K562 (cell line): ENCODE measurements around the gene DHDDS. TPM values are rescaled to one million over a fixed set of nuclear protein-coding genes. Genes with fewer than 3 reads are reported as not detected.

Source experiments
- ATAC-seq: fragments of 200-7000 bp; cut with Tn5 transposase; 3 replicates; pipeline ENCODE4 v1.9.1; 2020; ENCODE audit warnings: moderate library complexity
- BruUV-seq: library from RNA; stranded (reverse); fragments of 400-500 nt; replicated peaks from 2 replicates; lab custom pipeline; 2021; lab: Mats Ljungman, UMichigan
- CTCF ChIA-PET: fragments of 300-600 bp; formaldehyde crosslinking; extraction: SDS; loops from one replicate; lab custom pipeline; 2021; ENCODE audit warnings: low intra/inter-chr PET ratio; lab: Yijun Ruan, JAX
- POLR2A ChIA-PET: fragments of 300-600, 350-650 bp; sonication (Branson Sonifier 250); formaldehyde crosslinking; extraction: SDS; loops from one replicate; lab custom pipeline; 2021; ENCODE audit warnings: antibody characterized with exemption, inconsistent platforms; lab: Yijun Ruan, JAX
- DNase-seq, 4 experiments: peaks; one replicate each; pipeline versions ENCODE4 v3.0.0 to v3.0.0-alpha.2; 2011 to 2018; ENCODE audit warnings: low spot score in 3 of 4, mixed read lengths in 3 of 4; ENCODE audit errors: extremely low read depth in 1 of 4
- FAIRE-seq: peaks from 2 replicates; lab custom pipeline; 2011; peaks lifted over from hg19 to GRCh38; lab: Jason Lieb, UNC
- H2AFZ ChIP-seq: 2 replicates; pipeline ENCODE4 v1.6.0; 2011; ENCODE audit warnings: low read depth, low read length, control low read depth, inconsistent platforms
- H3K27ac ChIP-seq: fragments of 200-600 bp; 3 replicates; pipeline ENCODE4 v1.8.0; 2011; ENCODE audit warnings: low read depth, mild to moderate bottlenecking, control low read depth, inconsistent platforms, low read length, moderate library complexity, mixed read lengths; ENCODE audit errors: extremely low read depth
- H3K27me3 ChIP-seq, 2 experiments: fragments of 300-600 bp in 1 of 2; 2 replicates in 1 of 2; 3 replicates in 1 of 2; pipeline versions ENCODE4 v1.6.0 to v1.8.0; 2011; ENCODE audit warnings: inconsistent platforms in 2 of 2, low read length in 2 of 2, mild to moderate bottlenecking in 1 of 2, mixed read lengths in 1 of 2, moderate library complexity in 1 of 2; ENCODE audit not compliant: control insufficient read depth in 2 of 2, insufficient read depth in 2 of 2
- H3K36me3 ChIP-seq: fragments of 300-600 bp; 3 replicates; pipeline ENCODE4 v1.8.0; 2011; ENCODE audit warnings: mild to moderate bottlenecking, low read length, inconsistent platforms; ENCODE audit not compliant: control insufficient read depth, insufficient read depth
- H3K4me1 ChIP-seq, 2 experiments: fragments of 200-600 bp in 1 of 2; replicated peaks in 1 of 2; 2 replicates in 1 of 2; 3 replicates in 1 of 2; pipeline versions ENCODE4 v1.5.1 to v1.8.0; 2011; ENCODE audit warnings: inconsistent platforms in 2 of 2, low read length in 2 of 2, mild to moderate bottlenecking in 1 of 2, mixed read lengths in 1 of 2, moderate library complexity in 1 of 2; ENCODE audit not compliant: control insufficient read depth in 2 of 2, insufficient read depth in 2 of 2
- H3K4me2 ChIP-seq: 2 replicates; pipeline ENCODE4 v1.6.1; 2011; ENCODE audit warnings: low read length, control low read depth, inconsistent platforms, mixed read lengths; ENCODE audit not compliant: insufficient read depth
- H3K4me3 ChIP-seq: fragments of 200-600 bp; sonication (generic), shearing (Covaris generic); 2 replicates; pipeline ENCODE4 v1.5.1; 2016; ENCODE audit warnings: control low read depth, inconsistent platforms
- H3K79me2 ChIP-seq: fragments of 200-600 bp; 3 replicates; pipeline ENCODE4 v1.8.0; 2011; ENCODE audit warnings: low read length, inconsistent platforms; ENCODE audit not compliant: control insufficient read depth, insufficient read depth
- H3K9ac ChIP-seq, 2 experiments: 2 replicates each; pipeline versions ENCODE4 v1.6.0 to v1.6.1; 2011; ENCODE audit warnings: low read depth in 2 of 2, low read length in 2 of 2, control low read depth in 1 of 2, inconsistent platforms in 1 of 2, mild to moderate bottlenecking in 1 of 2, mixed read lengths in 1 of 2; ENCODE audit not compliant: insufficient read depth in 1 of 2
- H3K9me1 ChIP-seq: one replicate; pipeline ENCODE4 v1.6.0; 2011; ENCODE audit warnings: inconsistent platforms, mild to moderate bottlenecking, low read length, moderate library complexity; ENCODE audit not compliant: control insufficient read depth, insufficient read depth
- H3K9me3 ChIP-seq: replicated peaks from 2 replicates; pipeline ENCODE4 v1.5.1; 2011; ENCODE audit warnings: low read depth, low read length, inconsistent platforms; ENCODE audit not compliant: control insufficient read depth, insufficient read depth
- H4K20me1 ChIP-seq: replicated peaks from 2 replicates; pipeline ENCODE4 v1.6.1; 2011; ENCODE audit warnings: low read length, inconsistent platforms, mixed read lengths; ENCODE audit not compliant: control insufficient read depth, insufficient read depth
- MAZ ChIP-seq, 2 experiments: fragments of 450-650 bp in 1 of 2; sonication (generic) in 1 of 2; formaldehyde crosslinking; IDR thresholded peaks in 1 of 2; conservative IDR thresholded peaks in 1 of 2; 2 replicates each; pipeline versions ENCODE4 v1.4.0 to v1.5.0; 2020; ENCODE audit warnings: mild to moderate bottlenecking in 1 of 2, missing genetic modification reagents in 1 of 2
- NR2C2 ChIP-seq, 2 experiments: fragments of 200-800 bp in 1 of 2; sonication (Bioruptor generic) in 1 of 2; sonication (generic) in 1 of 2; formaldehyde crosslinking in 1 of 2; IDR thresholded peaks; 2 replicates each; pipeline versions ENCODE4 v1.6.1 to v1.8.0; 2016 to 2022; ENCODE audit warnings: mild to moderate bottlenecking in 1 of 2, missing compliant biosample characterization in 1 of 2, missing genetic modification characterization in 1 of 2, missing genetic modification reagents in 1 of 2
- RAD21 ChIP-seq, 2 experiments: fragments of 250-450 bp in 1 of 2; fragments of 450-650 bp in 1 of 2; sonication (Bioruptor Pico) in 1 of 2; formaldehyde crosslinking in 1 of 2; IDR thresholded peaks in 1 of 2; conservative IDR thresholded peaks in 1 of 2; 2 replicates each; pipeline versions ENCODE4 v1.4.0 to v1.8.0; 2020 to 2022; ENCODE audit warnings: mild to moderate bottlenecking in 2 of 2, moderate library complexity in 1 of 2
- RB1 ChIP-seq: fragments of 450-650 bp; IDR thresholded peaks from 2 replicates; pipeline ENCODE4 v1.6.1; 2017; ENCODE audit warnings: low read depth, mild to moderate bottlenecking
- SMC3 ChIP-seq: conservative IDR thresholded peaks from 2 replicates; pipeline ENCODE4 v1.6.1; 2011; ENCODE audit warnings: low read depth, low read length, improper control_type of control experiment; ENCODE audit not compliant: insufficient read depth
- XRCC5 ChIP-seq: fragments of 200-400 bp; formaldehyde crosslinking; IDR thresholded peaks from 2 replicates; pipeline ENCODE4 v1.6.1; 2017; ENCODE audit warnings: low read depth, mild to moderate bottlenecking, low read length
- WGBS: fragments of 100-300 bp; shearing (Covaris generic); methylation state at CpG from one replicate; pipeline ENCODE4 v1.1.6; 2016; ENCODE audit warnings: low coverage, mixed read lengths; ENCODE audit not compliant: insufficient coverage; ENCODE audit errors: missing lambda C conversion rate; 5-methylcytosine and 5-hydroxymethylcytosine counted together
- in situ Hi-C: fragments of 300-500 bp; cut with MboI; formaldehyde crosslinking; loops from 4 replicates; pipeline ENCODE4 v1.15.0; 2018; ENCODE audit warnings: inconsistent platforms, mixed read lengths
- intact Hi-C: fragments of 100-400 bp; cut with micrococcal nuclease; formaldehyde crosslinking; loops from 2 replicates; pipeline ENCODE4 v1.14.2; 2022
- polyA plus RNA-seq, 8 experiments: library from polyadenylated mRNA; depleted of rRNA in 4 of 8; stranded (reverse) in 5 of 8; unstranded in 3 of 8; fragments of >200 nt; fragmentation: Nextera tagmentation in 2 of 8; fragmentation: Illumina TruSeq in 1 of 8; extraction: Ambion mirVana in 2 of 8; extraction: Trizol in 1 of 8; gene quantifications; 2 replicates each; pipeline versions ENCODE4 v1.2.1 to v1.2.3, GENCODE V29; 2011 to 2014; ENCODE audit warnings: inconsistent platforms in 1 of 8, missing spikeins in 1 of 8
- total RNA-seq, 7 experiments: library from RNA; depleted of rRNA in 6 of 7; stranded (reverse); fragments of >200 nt in 6 of 7; fragmentation: Illumina TruSeq in 2 of 7; extraction: Trizol in 2 of 7; gene quantifications; 2 replicates each; pipeline versions ENCODE4 v1.2.1 to v1.2.3, GENCODE V29; 2011 to 2021; ENCODE audit warnings: low replicate concordance in 1 of 7
- TF ChIP-seq, protein P1 (sequence below): fragments of 150-350 bp; conservative IDR thresholded peaks from 2 replicates; pipeline ENCODE4 v1.6.1; 2014; ENCODE audit warnings: low read length
- TF ChIP-seq, protein P2 (sequence below), 2 experiments: fragments of 450-650 bp; formaldehyde crosslinking in 1 of 2; IDR thresholded peaks; 2 replicates each; pipeline versions ENCODE4 v1.4.0 to v1.6.1; 2014 to 2020; ENCODE audit warnings: mild to moderate bottlenecking in 2 of 2, borderline replicate concordance in 1 of 2, low read depth in 1 of 2

Gene DHDDS
- total and polyA plus RNA-seq, 9 of the 15 experiments (the other 6 are each of a cell fraction or from before 2014, with no cell fraction given): 33.3 to 55.0 (median 44.3) TPM

DNA sequence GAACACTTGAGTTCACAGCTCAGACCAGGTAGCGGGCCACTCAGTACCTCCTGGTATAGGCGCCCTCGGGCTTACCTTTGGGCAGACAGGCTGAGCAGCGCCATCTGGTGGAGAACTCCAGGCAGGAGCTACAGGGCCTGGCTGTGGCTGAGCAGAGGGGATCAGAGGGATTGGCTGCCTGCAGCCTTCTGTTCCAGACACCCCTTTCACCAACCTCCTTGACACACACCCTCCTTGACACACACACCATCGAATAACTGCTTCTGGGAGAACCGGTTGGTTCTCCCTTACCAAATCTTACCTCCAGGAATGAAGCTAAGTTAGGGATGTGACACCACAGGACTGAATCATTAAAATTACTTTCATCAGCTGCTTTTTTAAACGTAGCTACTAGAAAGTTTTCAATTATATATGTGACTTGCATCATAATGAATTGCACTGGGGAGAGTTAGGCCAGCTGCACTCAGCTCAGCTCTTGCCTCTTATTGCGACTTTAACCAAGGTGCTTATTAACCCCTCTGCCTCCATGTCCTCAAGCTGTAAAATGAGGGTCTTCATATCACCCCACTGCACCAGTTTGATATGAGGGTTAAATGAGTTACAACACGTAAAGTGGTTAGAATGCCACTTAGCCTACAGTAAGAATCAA is 14.9 kb upstream of the DHDDS start:
- in situ Hi-C loops: no loop called here
- TF ChIP-seq XRCC5 (0 out of 2 replicates have a peak, but pooled peaks have one; percentile 52), SMC3 (peak; percentile 89), NR2C2 (CRISPR knock-in tag; IDR thresholded peaks at IDR 0.05) (0 out of 2 replicates have a peak, but pooled peaks have one; percentile 16), NR2C2 (tag; IDR thresholded peaks at IDR 0.05) (no peak), RB1 (peak; percentile 71; the same call in 1 of the 2 replicates), MAZ (CRISPR knock-in tag; conservative IDR thresholded peaks at IDR 0.05 in 1 of 2, IDR thresholded peaks at IDR 0.05 in 1 of 2) (no peak), RAD21 (CRISPR knock-in tag; conservative IDR thresholded peaks at IDR 0.05 in 1 of 2, IDR thresholded peaks at IDR 0.05 in 1 of 2) (peak; percentile 68 to 87)
- TF ChIP-seq, protein P1, sequence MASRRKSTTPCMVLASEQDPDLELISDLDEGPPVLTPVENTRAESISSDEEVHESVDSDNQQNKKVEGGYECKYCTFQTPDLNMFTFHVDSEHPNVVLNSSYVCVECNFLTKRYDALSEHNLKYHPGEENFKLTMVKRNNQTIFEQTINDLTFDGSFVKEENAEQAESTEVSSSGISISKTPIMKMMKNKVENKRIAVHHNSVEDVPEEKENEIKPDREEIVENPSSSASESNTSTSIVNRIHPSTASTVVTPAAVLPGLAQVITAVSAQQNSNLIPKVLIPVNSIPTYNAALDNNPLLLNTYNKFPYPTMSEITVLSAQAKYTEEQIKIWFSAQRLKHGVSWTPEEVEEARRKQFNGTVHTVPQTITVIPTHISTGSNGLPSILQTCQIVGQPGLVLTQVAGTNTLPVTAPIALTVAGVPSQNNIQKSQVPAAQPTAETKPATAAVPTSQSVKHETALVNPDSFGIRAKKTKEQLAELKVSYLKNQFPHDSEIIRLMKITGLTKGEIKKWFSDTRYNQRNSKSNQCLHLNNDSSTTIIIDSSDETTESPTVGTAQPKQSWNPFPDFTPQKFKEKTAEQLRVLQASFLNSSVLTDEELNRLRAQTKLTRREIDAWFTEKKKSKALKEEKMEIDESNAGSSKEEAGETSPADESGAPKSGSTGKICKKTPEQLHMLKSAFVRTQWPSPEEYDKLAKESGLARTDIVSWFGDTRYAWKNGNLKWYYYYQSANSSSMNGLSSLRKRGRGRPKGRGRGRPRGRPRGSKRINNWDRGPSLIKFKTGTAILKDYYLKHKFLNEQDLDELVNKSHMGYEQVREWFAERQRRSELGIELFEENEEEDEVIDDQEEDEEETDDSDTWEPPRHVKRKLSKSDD: 0 out of 2 replicates have a peak, but pooled peaks have one; percentile 20
- TF ChIP-seq, protein P2, sequence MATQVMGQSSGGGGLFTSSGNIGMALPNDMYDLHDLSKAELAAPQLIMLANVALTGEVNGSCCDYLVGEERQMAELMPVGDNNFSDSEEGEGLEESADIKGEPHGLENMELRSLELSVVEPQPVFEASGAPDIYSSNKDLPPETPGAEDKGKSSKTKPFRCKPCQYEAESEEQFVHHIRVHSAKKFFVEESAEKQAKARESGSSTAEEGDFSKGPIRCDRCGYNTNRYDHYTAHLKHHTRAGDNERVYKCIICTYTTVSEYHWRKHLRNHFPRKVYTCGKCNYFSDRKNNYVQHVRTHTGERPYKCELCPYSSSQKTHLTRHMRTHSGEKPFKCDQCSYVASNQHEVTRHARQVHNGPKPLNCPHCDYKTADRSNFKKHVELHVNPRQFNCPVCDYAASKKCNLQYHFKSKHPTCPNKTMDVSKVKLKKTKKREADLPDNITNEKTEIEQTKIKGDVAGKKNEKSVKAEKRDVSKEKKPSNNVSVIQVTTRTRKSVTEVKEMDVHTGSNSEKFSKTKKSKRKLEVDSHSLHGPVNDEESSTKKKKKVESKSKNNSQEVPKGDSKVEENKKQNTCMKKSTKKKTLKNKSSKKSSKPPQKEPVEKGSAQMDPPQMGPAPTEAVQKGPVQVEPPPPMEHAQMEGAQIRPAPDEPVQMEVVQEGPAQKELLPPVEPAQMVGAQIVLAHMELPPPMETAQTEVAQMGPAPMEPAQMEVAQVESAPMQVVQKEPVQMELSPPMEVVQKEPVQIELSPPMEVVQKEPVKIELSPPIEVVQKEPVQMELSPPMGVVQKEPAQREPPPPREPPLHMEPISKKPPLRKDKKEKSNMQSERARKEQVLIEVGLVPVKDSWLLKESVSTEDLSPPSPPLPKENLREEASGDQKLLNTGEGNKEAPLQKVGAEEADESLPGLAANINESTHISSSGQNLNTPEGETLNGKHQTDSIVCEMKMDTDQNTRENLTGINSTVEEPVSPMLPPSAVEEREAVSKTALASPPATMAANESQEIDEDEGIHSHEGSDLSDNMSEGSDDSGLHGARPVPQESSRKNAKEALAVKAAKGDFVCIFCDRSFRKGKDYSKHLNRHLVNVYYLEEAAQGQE (IDR thresholded peaks at IDR 0.05; ENCODE audit: borderline replicate concordance): peak; percentile 71
- TF ChIP-seq, protein P2 (CRISPR knock-in tag; IDR thresholded peaks at IDR 0.05; ENCODE audit: low read depth): no peak

More for the DNA sequence above, 14.9 kb upstream of the DHDDS start:
- no peak overlapping the region for H3K9ac ChIP-seq
- H3K36me3 ChIP-seq: no peaks in the 10 kb centered on the region
- H2AFZ ChIP-seq: peak overlapping the region; percentile 2
- no peaks in the 10 kb centered on the region for H3K9me1 ChIP-seq
- H3K9me3 ChIP-seq: no peaks in the 10 kb centered on the region
- H3K27ac ChIP-seq: no peak overlapping the region
- CTCF ChIA-PET: interaction anchor here (0.6 to 2.1 kb wide), 3 partner anchors 132 to 314 kb away, joined by 3 to 12 read pairs (median 5); no protein-coding TSS in a partner anchor
- H3K4me3 ChIP-seq: no peak overlapping the region
- POLR2A ChIA-PET: interaction anchor here (0.7 to 2.2 kb wide), 12 partner anchors 9 to 247 kb away, joined by 3 to 9 read pairs (median 4); partner anchors contain the start of genes CD52, DHDDS and ZNF593
- no peaks in the 10 kb centered on the region for H3K79me2 ChIP-seq
- peaks cover 4 to 6% of the 10 kb centered on the region in 2 experiments; a peak in 2 of 5 replicates for H3K4me1 ChIP-seq
- BruUV-seq: no TSS peak
- intact Hi-C loops: no loop called here
- no peak overlapping the region for H3K4me2 ChIP-seq
- WGBS: 13% methylated on average over 8 of the region's 9 CpGs
- DNase-seq (peak; percentile 88 to 93 (median 90)), ATAC-seq (peak; percentile 100), FAIRE-seq (peak; percentile 92)
- peaks cover 0 to 2% of the 10 kb centered on the region in 2 experiments; a peak in 1 of 5 replicates for H3K27me3 ChIP-seq
- no peaks in the 10 kb centered on the region for H4K20me1 ChIP-seq
